Measurements from ENCODE around the gene CDKL5.

Gene CDKL5

DNA sequence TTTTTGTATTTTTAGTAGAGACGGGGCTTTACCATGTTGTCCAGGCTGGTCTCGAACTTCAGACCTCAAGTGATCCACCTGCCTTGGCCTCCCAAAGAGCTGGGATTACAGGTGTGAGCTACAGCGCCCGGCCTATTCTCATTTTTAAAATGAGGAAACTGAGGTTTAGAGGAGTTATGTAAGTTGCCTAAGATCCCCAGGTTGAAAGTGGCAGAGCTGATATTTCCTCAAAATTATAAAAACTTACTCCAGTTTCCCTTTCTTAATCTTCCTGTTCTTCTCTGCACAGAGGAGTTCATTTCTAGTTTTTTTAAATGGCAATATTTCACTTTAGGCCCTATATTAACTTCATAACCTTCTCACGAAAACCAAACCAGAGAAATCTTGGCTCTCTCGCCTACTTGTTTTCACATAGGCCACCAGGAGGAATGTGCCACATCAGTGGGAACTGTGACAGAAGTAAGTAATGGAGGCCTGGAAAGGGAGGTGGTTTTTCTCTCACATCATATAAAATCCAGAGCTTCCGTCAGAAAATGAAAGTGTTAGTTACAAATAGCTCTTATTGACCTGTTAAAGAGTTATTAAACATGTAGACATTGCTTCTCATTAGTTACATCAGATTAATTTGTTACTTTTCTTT, 262.6 kb downstream of the CDKL5 start:
- no peak overlapping the region for H3K4me3 ChIP-seq (ENCODE audit: low read depth, low read length)
- no peak for DNase-seq (ENCODE audit: low read depth)
- TF ChIP-seq, protein P1, sequence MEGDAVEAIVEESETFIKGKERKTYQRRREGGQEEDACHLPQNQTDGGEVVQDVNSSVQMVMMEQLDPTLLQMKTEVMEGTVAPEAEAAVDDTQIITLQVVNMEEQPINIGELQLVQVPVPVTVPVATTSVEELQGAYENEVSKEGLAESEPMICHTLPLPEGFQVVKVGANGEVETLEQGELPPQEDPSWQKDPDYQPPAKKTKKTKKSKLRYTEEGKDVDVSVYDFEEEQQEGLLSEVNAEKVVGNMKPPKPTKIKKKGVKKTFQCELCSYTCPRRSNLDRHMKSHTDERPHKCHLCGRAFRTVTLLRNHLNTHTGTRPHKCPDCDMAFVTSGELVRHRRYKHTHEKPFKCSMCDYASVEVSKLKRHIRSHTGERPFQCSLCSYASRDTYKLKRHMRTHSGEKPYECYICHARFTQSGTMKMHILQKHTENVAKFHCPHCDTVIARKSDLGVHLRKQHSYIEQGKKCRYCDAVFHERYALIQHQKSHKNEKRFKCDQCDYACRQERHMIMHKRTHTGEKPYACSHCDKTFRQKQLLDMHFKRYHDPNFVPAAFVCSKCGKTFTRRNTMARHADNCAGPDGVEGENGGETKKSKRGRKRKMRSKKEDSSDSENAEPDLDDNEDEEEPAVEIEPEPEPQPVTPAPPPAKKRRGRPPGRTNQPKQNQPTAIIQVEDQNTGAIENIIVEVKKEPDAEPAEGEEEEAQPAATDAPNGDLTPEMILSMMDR (conservative IDR thresholded peaks at IDR 0.05; ENCODE audit: low read depth, low read length), result no peak

DNA sequence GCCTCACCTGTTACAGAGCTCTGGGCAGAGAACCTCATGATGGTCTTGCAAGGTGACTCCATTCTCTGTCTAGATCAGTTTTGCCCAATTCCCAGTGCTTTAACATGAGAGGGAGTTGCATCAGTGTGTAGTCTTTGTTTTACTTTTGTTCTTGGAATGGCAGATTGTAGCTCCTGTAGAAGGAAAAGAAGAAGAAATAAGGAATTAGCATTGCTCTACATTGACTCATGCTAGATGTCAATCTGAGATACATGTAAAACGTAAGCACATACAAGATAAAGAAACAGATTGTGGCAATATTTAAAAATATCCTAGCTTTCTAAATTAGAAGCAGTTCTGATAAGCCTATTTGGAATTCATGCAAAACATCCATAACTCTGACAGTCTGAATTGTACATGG, 266.0 kb downstream of the CDKL5 start:
- TF ChIP-seq, protein P1 (conservative IDR thresholded peaks at IDR 0.05; ENCODE audit: low read depth, low read length), result no peak

DNA sequence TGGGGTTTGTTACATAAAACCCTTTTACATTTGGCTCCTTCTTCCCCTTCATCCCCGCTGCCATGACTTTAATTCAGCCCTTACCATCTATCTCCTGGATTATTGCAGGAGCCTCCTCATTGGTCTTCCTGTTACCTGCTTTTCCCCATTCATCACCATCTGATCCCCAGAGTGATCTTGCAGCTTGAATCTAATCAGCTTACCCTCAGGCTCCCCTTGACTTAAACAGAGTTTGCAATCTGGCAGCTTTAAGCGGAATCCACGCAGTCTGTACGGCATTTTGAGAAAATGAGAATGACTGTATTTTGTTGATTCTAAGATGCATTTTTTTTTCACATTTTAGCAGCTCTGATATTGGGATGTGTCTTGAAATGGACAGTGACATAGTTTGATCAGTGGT, 267.1 kb downstream of the CDKL5 start:
- TF ChIP-seq, protein P1 (conservative IDR thresholded peaks at IDR 0.05; ENCODE audit: low read depth, low read length), result no peak
- DNase-seq (ENCODE audit: low read depth), result no peak
- H3K4me3 ChIP-seq (ENCODE audit: low read depth, low read length), result no peak overlapping the region

More for the DNA sequence above, 266.0 kb downstream of the CDKL5 start:
- H3K4me3 ChIP-seq (ENCODE audit: low read depth, low read length), result no peak overlapping the region
- no peak for DNase-seq (ENCODE audit: low read depth)

DNA sequence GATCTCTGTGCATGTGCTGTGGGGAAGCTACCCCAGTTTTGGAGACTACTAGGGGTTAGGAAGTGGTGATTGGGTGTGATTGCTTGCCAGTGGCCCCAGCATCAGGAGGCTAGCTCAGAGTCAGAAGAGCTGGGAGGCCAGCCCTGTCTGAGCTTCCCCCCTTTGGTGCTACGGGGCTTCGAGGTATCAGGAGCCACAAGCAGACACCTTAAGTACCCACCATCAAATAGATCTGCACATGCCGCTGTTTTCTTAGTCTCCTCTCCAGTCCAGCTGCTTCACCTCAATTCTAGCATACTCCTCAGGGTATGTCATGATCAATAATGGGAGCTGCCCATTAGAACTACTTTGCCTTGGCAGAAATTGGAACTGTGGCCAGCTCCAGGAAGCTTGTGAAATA, 271.2 kb downstream of the CDKL5 start:
- TF ChIP-seq, protein P1 (conservative IDR thresholded peaks at IDR 0.05; ENCODE audit: low read depth, low read length), result no peak
- no peak overlapping the region for H3K4me3 ChIP-seq (ENCODE audit: low read depth, low read length)
- DNase-seq (ENCODE audit: low read depth), result no peak

DNA sequence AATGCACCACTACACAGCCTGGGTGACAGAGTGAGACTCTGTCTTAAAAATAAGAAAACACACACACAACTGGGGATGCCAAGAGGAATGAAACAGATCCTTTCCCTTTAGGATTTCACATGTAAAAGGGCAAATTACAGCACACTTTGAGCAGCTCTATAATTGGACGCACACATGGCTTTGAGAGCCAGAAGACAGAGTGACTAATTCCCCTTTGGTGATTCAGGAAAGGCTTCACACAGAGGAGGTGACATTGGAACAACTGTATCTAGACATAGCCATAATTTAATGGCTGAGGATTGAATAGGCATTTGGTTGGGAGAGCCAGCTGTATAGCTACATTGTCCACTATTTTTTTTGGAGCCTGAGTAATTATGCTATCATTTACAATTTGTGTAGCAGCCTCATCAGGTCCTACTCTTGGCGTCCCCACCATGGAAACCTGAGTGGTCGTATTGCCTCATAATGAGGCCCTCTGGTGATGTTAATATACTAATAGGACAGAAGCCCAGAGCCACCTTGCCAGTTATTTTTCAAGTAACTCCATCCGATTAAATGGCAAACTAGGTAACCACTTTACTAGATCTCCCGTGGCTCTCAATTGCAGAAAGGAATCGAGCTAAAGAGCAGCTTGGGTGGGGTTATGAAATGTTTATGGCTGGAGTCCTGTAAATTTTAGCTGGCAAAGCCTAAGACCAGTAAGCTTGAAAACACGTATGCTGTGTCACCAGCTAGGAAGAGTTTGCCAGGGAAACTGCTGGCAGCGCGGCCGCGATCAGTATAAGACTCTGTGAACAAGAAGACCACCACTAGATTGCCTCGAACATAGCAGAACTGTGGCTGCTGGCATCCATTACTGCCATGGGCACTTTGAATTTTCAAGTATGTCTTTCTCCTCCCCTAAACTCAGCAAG, 273.6 kb downstream of the CDKL5 start:
- TF ChIP-seq, protein P1 (conservative IDR thresholded peaks at IDR 0.05; ENCODE audit: low read depth, low read length), result no peak
- H3K4me3 ChIP-seq (ENCODE audit: low read depth, low read length), result no peak overlapping the region
- no peak for DNase-seq (ENCODE audit: low read depth)

DNA sequence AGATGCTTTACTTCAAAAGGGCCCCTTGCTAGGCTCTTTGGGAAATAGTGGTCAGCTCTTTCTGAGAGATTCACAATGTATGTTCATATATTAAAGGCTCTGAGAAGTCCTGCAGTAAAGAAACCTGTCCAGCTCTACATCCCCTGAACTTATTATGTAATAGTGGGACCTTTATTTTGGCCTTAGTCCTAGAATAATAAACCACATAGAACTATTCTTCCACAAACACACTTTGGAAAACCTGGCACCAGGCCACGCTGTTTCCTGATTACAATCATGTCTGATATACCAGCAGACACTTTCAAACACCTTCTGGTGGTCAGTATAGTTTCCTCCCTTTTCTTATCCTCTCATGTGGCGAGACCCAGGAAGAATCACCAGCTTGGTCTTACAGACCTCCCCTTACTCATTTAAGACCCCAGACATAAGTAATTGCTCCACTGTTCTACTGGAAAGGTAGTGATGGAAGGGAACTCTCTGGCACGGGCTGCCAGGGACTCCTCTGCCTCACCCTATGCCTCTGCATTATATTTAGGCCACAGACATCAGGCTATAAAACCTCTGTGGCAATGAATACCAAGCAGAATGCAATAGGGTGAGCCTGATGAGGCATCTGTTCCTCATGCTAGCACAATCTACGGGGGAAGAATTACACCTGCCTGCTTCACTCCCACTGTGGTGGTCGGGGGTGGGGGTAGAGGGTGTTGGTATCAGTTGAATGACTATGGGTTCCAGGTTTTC, 276.4 kb downstream of the CDKL5 start:
- H3K4me3 ChIP-seq (ENCODE audit: low read depth, low read length), result no peak overlapping the region
- peak; percentile 33 for DNase-seq (ENCODE audit: low read depth)
- TF ChIP-seq, protein P1 (conservative IDR thresholded peaks at IDR 0.05; ENCODE audit: low read depth, low read length), result no peak

All from choroid plexus epithelial cell (primary cell).